Esophagus squamous epithelium (tissue), 5 donors: ENCODE measurements around the gene HSPA1B. TPM values are rescaled to one million over a fixed set of nuclear protein-coding genes. Genes with fewer than 3 reads are reported as not detected.
"Not testable (repeated sequence)": the region's sequence is repeated elsewhere in the genome, so short reads cannot be mapped to it uniquely, and the experiment has no call there.

Source experiments
- DNase-seq: peaks from one replicate; lab custom pipeline; 2025; lab: John Stamatoyannopoulos, UW
- H3K27ac ChIP-seq, 4 donors: fragments of 200-600 bp; sonication (generic); one replicate each; pipeline ENCODE4 v1.5.1; 2016 to 2019; ENCODE audit warnings: mild to moderate bottlenecking in 1 of 4
- H3K27me3 ChIP-seq, 4 donors: fragments of 200-600 bp; sonication (generic); 1 replicate in 3 of 4; 2 replicates in 1 of 4; pipeline versions ENCODE4 v1.5.1 to v1.6.0; 2017 to 2021; ENCODE audit warnings: antibody characterized with exemption in 1 of 4
- H3K36me3 ChIP-seq, 3 donors: fragments of 200-600 bp; sonication (generic); one replicate each; pipeline ENCODE4 v1.5.1; 2016 to 2019
- H3K4me1 ChIP-seq, 3 donors: fragments of 200-600 bp; sonication (generic); one replicate each; pipeline ENCODE4 v1.5.1; 2017 to 2019
- H3K4me3 ChIP-seq, 4 donors: fragments of 200-600 bp; sonication (generic); 1 replicate in 3 of 4; 2 replicates in 1 of 4; pipeline ENCODE4 v1.5.1; 2016 to 2019; ENCODE audit warnings: mild to moderate bottlenecking in 2 of 4, moderate library complexity in 1 of 4
- H3K9me3 ChIP-seq, 3 donors: fragments of 200-600 bp; sonication (generic); one replicate each; pipeline ENCODE4 v1.5.1; 2016 to 2019
- CTCF ChIP-seq, 6 experiments: fragments of 450-650 bp in 4 of 6; fragments of 200-600 bp in 2 of 6; sonication (generic) in 2 of 6; IDR thresholded peaks; one replicate each; pipeline ENCODE4 v1.5.1; 2016 to 2019; ENCODE audit warnings: antibody characterized with exemption in 6 of 6, mild to moderate bottlenecking in 4 of 6, moderate library complexity in 4 of 6
- POLR2A ChIP-seq, 4 donors: fragments of 450-650 bp; IDR thresholded peaks; one replicate each; pipeline ENCODE4 v1.6.1; 2017; ENCODE audit warnings: antibody characterized with exemption in 4 of 4, mild to moderate bottlenecking in 4 of 4, moderate library complexity in 3 of 4
- WGBS, 2 donors: methylation state at CpG; one replicate each; pipeline ENCODE4 v1.1.5; 2018; 5-methylcytosine and 5-hydroxymethylcytosine counted together
- intact Hi-C: fragments of 100-400 bp; cut with DNase I; formaldehyde crosslinking; loops from one replicate; pipeline ENCODE4 v1.15.0; 2022
- total RNA-seq, 4 donors: library from RNA; depleted of rRNA; stranded (reverse); fragments of >200 nt; gene quantifications; one replicate each; pipeline ENCODE4 v1.1.0, GENCODE V29; 2016
- donor health status: DM: yes; HTN: yes; CAD: no.

HSPA1B gene
- total RNA-seq, 4 donors from 2014 or later: 209 to 553 (median 252) TPM

GRCh38 chr6:31862344-31863235, 35.1 kb downstream of the HSPA1B start, which contains the start of gene NEU1:
Gene NEU1 (minus strand): TSS chr6:31862821. CDS start chr6:31862776, 45 bp downstream.
- Histone ChIP-seq H3K9me3 (no peaks in the 10 kb centered on the region), H3K27me3 (no peaks in the 10 kb centered on the region), H3K4me3 (peak within 1 kb of the TSS; percentile 54 to 95 (median 77)), H3K36me3 (peaks cover 11 to 38% (median 15%) of the 10 kb centered on the region in 3 donors), H3K4me1 (peaks cover 7 to 34% (median 19%) of the 10 kb centered on the region in 3 donors), H3K27ac (peak within 1 kb of the TSS; percentile 77 to 94 (median 92))
- intact Hi-C loops: no loop called here
- peak; percentile 99 for DNase-seq
- TF ChIP-seq POLR2A (IDR thresholded peaks at IDR 0.05) (peak in 3 of 4 donors; percentile 86 to 97 (median 94)), CTCF (IDR thresholded peaks at IDR 0.05) (no peak)
- 1% methylated on average over 35 of the region's 64 CpGs for WGBS, 2 donors

GRCh38 chr6:31864123-31864562, 36.6 kb downstream of the HSPA1B start:
- intact Hi-C loops, H3K27me3 ChIP-seq, H3K9me3 ChIP-seq, DNase-seq: not testable (repeated sequence)
- 9 to 11% methylated on average over 12 to 16 of the region's 16 CpGs for WGBS, 2 donors
- H3K4me3 ChIP-seq: peak overlapping the region; percentile 22 to 95 (median 77)
- H3K27ac ChIP-seq: peak overlapping the region; percentile 65 to 92 (median 88)
- H3K36me3 ChIP-seq: peaks cover 8 to 23% (median 11%) of the 10 kb centered on the region in 3 donors
- TF ChIP-seq CTCF (IDR thresholded peaks at IDR 0.05): peak in 1 of 6 experiments; percentile 2
- H3K4me1 ChIP-seq: peaks cover 7 to 43% (median 19%) of the 10 kb centered on the region in 3 donors

- DNase-seq: no peak
- peaks cover 7 to 43% (median 19%) of the 10 kb centered on the region in 3 donors for H3K4me1 ChIP-seq
- no peaks in the 10 kb centered on the region for H3K27me3 ChIP-seq
- no peak overlapping the region for H3K4me3 ChIP-seq
- 80 to 86% methylated on average over 6 to 8 of the region's 8 CpGs for WGBS, 2 donors
- TF ChIP-seq POLR2A (IDR thresholded peaks at IDR 0.05) (no peak), CTCF (IDR thresholded peaks at IDR 0.05) (no peak)
- no peak overlapping the region for H3K27ac ChIP-seq
- intact Hi-C loops: no loop called here
- no peaks in the 10 kb centered on the region for H3K9me3 ChIP-seq
- peaks cover 1 to 16% (median 5%) of the 10 kb centered on the region in 3 donors for H3K36me3 ChIP-seq
These were observed 37.3 kb downstream of the HSPA1B start for GRCh38 chr6:31864818-31865204.

- no peak overlapping the region for H3K27ac ChIP-seq
These were observed 37.9 kb downstream of the HSPA1B start for GRCh38 chr6:31865205-31866118.

GRCh38 chr6:31868658-31868971, 41.1 kb downstream of the HSPA1B start:
- H3K27me3 ChIP-seq, H3K9me3 ChIP-seq, H3K36me3 ChIP-seq, H3K27ac ChIP-seq, H3K4me3 ChIP-seq, intact Hi-C loops, DNase-seq: not testable (repeated sequence)
- WGBS, 2 donors: 71 to 88% methylated on average over 1 of the region's 1 CpG
- peaks cover 1 to 19% (median 6%) of the 10 kb centered on the region in 3 donors for H3K4me1 ChIP-seq

More at GRCh38 chr6:31865205-31866118, 37.9 kb downstream of the HSPA1B start:
- no peaks in the 10 kb centered on the region for H3K27me3 ChIP-seq
- peaks cover 0 to 10% (median 0%) of the 10 kb centered on the region in 3 donors for H3K36me3 ChIP-seq
- intact Hi-C loops: no loop called here
- H3K9me3 ChIP-seq: no peaks in the 10 kb centered on the region
- DNase-seq: no peak
- H3K4me3 ChIP-seq: no peak overlapping the region
- 79 to 81% methylated on average over 19 to 20 of the region's 21 CpGs for WGBS, 2 donors
- TF ChIP-seq POLR2A (IDR thresholded peaks at IDR 0.05) (no peak), CTCF (IDR thresholded peaks at IDR 0.05) (no peak)
- peaks cover 7 to 43% (median 19%) of the 10 kb centered on the region in 3 donors for H3K4me1 ChIP-seq
